Mucosa of rectum (tissue), 2 donors: ENCODE results near the gene P2RY14.
A peak's percentile ranks its signal among the peaks of the same experiment; 100 is the strongest.

Source experiments
- H3K27ac ChIP-seq, 2 donors: one replicate each; pipeline ENCODE4 v1.7.0; 2013; ENCODE audit warnings: inconsistent platforms in 2 of 2, low read depth in 2 of 2, low read length in 2 of 2
- H3K27me3 ChIP-seq, 2 donors: one replicate each; pipeline ENCODE4 v1.7.0; 2013; ENCODE audit warnings: low read length in 2 of 2; ENCODE audit not compliant: control insufficient read depth in 2 of 2, insufficient read depth in 2 of 2
- H3K36me3 ChIP-seq, 2 donors: one replicate each; pipeline ENCODE4 v1.7.0; 2013; ENCODE audit warnings: low read length in 2 of 2; ENCODE audit not compliant: control insufficient read depth in 2 of 2, insufficient read depth in 2 of 2
- H3K4me1 ChIP-seq, 2 donors: one replicate each; pipeline ENCODE4 v1.7.0; 2013; ENCODE audit warnings: low read length in 2 of 2, mild to moderate bottlenecking in 1 of 2; ENCODE audit not compliant: control insufficient read depth in 2 of 2, insufficient read depth in 2 of 2
- H3K4me3 ChIP-seq, 2 donors: one replicate each; pipeline ENCODE4 v1.7.0; 2013; ENCODE audit warnings: low read length in 2 of 2
- H3K9ac ChIP-seq, 2 donors: one replicate each; pipeline ENCODE4 v1.7.0; 2013; ENCODE audit warnings: low read length in 2 of 2, low read depth in 1 of 2, mild to moderate bottlenecking in 1 of 2
- H3K9me3 ChIP-seq, 2 donors: one replicate each; pipeline ENCODE4 v1.7.0; 2013; ENCODE audit warnings: low read length in 2 of 2; ENCODE audit not compliant: control insufficient read depth in 2 of 2
- donor health status: healthy.
- donor health status: Normal muscosa, but diverticular disease.

Gene P2RY14

GRCh38 chr3:151278230-151278629 lies at the start of gene P2RY14:
TSS of gene P2RY14 (minus strand) at chr3:151278542. CDS start at chr3:151214316, 64,226 bp downstream.
- no peaks in the 10 kb centered on the region for H3K9me3 ChIP-seq
- H3K4me3 ChIP-seq: peak within 1 kb of the TSS in 1 of 2 donors; percentile 56
- H3K27me3 ChIP-seq: no peaks in the 10 kb centered on the region
- no peaks in the 10 kb centered on the region for H3K36me3 ChIP-seq
- H3K27ac ChIP-seq: peak within 1 kb of the TSS; percentile 37 to 44
- peak within 1 kb of the TSS in 1 of 2 donors; percentile 18 for H3K9ac ChIP-seq
- H3K4me1 ChIP-seq: no peaks in the 10 kb centered on the region

- Histone ChIP-seq H3K4me3 (peak overlapping the region in 1 of 2 donors; percentile 58), H3K9ac (no peak overlapping the region), H3K27ac (no peak overlapping the region), H3K9me3 (no peaks in the 10 kb centered on the region), H3K36me3 (no peaks in the 10 kb centered on the region), H3K4me1 (no peaks in the 10 kb centered on the region), H3K27me3 (no peaks in the 10 kb centered on the region)
These were observed 49.3 kb upstream of the P2RY14 start for GRCh38 chr3:151327571-151328198.

GRCh38 chr3:151322511-151322910 lies 44.2 kb upstream of the P2RY14 start:
- Histone ChIP-seq H3K9me3 (no peaks in the 10 kb centered on the region), H3K9ac (no peak overlapping the region), H3K27me3 (no peaks in the 10 kb centered on the region), H3K4me3 (no peak overlapping the region), H3K27ac (no peak overlapping the region), H3K36me3 (no peaks in the 10 kb centered on the region), H3K4me1 (no peaks in the 10 kb centered on the region)

- H3K27me3 ChIP-seq: no peaks in the 10 kb centered on the region
- no peak overlapping the region for H3K9ac ChIP-seq
- H3K27ac ChIP-seq: no peak overlapping the region
- H3K9me3 ChIP-seq: no peaks in the 10 kb centered on the region
- no peaks in the 10 kb centered on the region for H3K4me1 ChIP-seq
- H3K4me3 ChIP-seq: no peak overlapping the region
- no peaks in the 10 kb centered on the region for H3K36me3 ChIP-seq
These were observed 43.2 kb upstream of the P2RY14 start for GRCh38 chr3:151321526-151321925.

- Histone ChIP-seq H3K9me3 (no peaks in the 10 kb centered on the region), H3K4me3 (no peak overlapping the region), H3K4me1 (no peaks in the 10 kb centered on the region), H3K27me3 (no peaks in the 10 kb centered on the region), H3K27ac (no peak overlapping the region), H3K36me3 (no peaks in the 10 kb centered on the region), H3K9ac (no peak overlapping the region)
These were observed 41.8 kb upstream of the P2RY14 start for GRCh38 chr3:151320131-151320530.

- H3K27ac ChIP-seq: no peak overlapping the region
- H3K4me3 ChIP-seq: no peak overlapping the region
- no peaks in the 10 kb centered on the region for H3K4me1 ChIP-seq
- no peaks in the 10 kb centered on the region for H3K27me3 ChIP-seq
- no peaks in the 10 kb centered on the region for H3K9me3 ChIP-seq
- no peaks in the 10 kb centered on the region for H3K36me3 ChIP-seq
- no peak overlapping the region for H3K9ac ChIP-seq
These were observed 41.3 kb upstream of the P2RY14 start for GRCh38 chr3:151319628-151320027.

GRCh38 chr3:151318991-151319390 lies 40.6 kb upstream of the P2RY14 start:
- H3K9ac ChIP-seq: no peak overlapping the region
- H3K9me3 ChIP-seq: no peaks in the 10 kb centered on the region
- no peaks in the 10 kb centered on the region for H3K27me3 ChIP-seq
- no peak overlapping the region for H3K4me3 ChIP-seq
- no peaks in the 10 kb centered on the region for H3K36me3 ChIP-seq
- H3K4me1 ChIP-seq: no peaks in the 10 kb centered on the region
- H3K27ac ChIP-seq: no peak overlapping the region

GRCh38 chr3:151318313-151318712 lies 40.0 kb upstream of the P2RY14 start:
- H3K36me3 ChIP-seq: no peaks in the 10 kb centered on the region
- no peaks in the 10 kb centered on the region for H3K4me1 ChIP-seq
- no peak overlapping the region for H3K27ac ChIP-seq
- no peak overlapping the region for H3K9ac ChIP-seq
- H3K27me3 ChIP-seq: no peaks in the 10 kb centered on the region
- no peaks in the 10 kb centered on the region for H3K9me3 ChIP-seq
- no peak overlapping the region for H3K4me3 ChIP-seq

- Histone ChIP-seq H3K4me1 (no peaks in the 10 kb centered on the region), H3K27me3 (no peaks in the 10 kb centered on the region), H3K4me3 (no peak within 1 kb of the TSS), H3K9ac (no peak within 1 kb of the TSS), H3K36me3 (no peaks in the 10 kb centered on the region), H3K27ac (no peak within 1 kb of the TSS), H3K9me3 (no peaks in the 10 kb centered on the region)
These were observed 38.1 kb upstream of the P2RY14 start, which contains the start of gene GPR87 for GRCh38 chr3:151316267-151316991. TSS of gene GPR87 (minus strand) at chr3:151316820. CDS start at chr3:151300100, 16,720 bp downstream.

GRCh38 chr3:151315846-151316245 lies 37.5 kb upstream of the P2RY14 start:
- Histone ChIP-seq H3K4me3 (no peak overlapping the region), H3K36me3 (no peaks in the 10 kb centered on the region), H3K27ac (no peak overlapping the region), H3K9me3 (no peaks in the 10 kb centered on the region), H3K4me1 (no peaks in the 10 kb centered on the region), H3K9ac (no peak overlapping the region), H3K27me3 (no peaks in the 10 kb centered on the region)
